Measurements from ENCODE around the gene KIAA1755.
"Not testable (repeated sequence)": the region's sequence is repeated elsewhere in the genome, so short reads cannot be mapped to it uniquely, and the experiment has no call there.

KIAA1755 gene

DNA sequence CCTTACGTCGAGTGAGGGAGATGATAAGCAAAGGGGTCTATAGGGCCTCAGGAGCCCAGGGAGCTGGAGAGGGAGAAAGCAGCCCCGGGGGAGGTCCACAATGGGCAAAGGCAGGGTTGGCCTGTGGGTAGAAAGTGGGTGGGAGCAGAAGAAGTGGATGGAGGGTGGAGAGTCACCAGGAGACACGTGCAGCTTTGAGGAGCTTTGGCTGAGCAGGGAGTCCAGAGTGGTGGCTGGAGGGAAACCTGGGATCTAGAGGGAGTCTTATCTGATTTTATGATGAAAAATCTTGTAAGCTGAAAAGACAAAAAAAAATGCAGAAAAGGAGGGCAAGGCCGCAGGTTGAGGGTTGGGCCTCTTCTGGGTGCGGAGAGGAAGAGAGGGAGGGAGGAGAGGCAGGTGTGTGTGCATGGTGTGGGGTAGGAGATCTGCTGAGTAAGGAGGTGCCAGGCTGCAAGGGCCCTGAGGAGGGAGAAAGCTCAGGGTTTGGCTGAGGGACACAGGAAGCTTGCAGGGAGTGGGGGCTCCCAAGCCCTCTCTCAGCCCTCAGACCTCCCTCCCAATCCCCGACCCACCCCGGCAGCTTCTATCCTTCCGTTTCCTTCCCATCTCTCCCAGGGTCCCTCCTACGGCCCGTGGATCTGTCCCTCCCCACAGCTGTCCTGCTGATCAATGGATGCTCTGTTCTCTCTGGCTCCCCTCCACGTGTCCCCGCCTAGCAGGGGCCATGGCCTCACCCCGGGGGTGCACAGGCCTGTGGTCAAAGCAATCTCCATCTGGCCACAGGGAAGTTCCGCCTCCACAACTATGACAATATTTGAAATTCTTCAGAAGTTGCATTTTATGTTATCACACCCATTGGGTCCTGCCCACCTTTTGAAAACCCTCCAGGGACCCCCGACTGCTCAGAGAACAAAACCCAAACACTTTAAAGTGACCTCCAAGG is 26.3 kb upstream of the KIAA1755 start:
- DNase-seq (ENCODE audit: low read depth): no peak

DNA sequence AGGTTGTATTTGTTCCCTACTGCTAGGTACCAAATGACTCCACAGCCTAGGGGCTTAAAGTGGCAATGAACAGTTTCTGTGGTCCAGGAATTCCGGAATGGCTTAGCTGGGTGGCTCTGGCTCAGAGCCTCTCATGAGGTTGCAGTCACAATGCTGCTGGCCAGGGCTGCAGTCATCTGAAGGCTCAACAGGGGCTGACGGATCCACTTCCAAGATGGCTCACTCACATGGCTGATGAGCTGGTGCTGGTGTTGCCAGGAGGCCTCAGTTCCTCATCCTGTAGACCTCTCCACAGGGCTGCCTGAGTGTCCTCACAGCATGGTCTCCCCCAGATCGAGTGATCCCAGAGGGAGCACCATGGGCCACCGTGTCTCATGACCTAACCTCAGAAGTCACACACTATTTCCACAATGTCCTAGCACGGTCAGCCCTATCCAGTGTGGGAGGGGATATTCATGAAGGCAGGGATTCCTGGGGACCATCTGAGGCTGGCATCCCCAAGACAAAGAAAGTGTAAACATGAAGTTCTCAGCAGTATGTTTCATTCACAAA is 24.4 kb upstream of the KIAA1755 start:
- DNase-seq (ENCODE audit: low read depth): no peak

DNA sequence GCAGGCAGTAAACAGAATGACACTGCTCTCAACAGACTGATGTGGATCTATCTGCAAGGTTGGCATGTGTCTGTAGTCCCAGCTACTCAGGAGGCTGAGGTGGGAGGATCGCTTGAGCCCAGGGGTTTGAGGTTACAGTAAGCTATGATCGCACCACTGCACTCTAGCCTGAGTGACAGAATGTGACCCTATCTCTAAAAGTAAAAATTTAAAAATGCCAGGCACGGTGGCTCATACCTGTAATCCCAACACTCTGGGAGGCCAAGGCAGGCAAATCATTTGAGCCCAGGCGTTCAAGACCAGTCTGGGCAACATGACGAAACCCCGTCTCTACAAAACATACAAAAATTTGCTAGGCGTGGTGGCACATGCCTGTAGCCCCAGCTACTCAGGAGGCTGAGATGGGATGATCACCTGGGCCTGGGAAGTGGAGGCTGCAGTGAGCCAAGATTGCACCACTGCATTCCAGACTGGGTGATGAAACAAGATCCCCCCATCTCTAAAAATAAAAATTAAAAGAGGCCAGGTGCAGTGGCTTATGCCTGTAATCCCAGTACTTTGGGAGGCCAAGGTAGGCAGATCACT is 23.6 kb upstream of the KIAA1755 start:
- not testable (repeated sequence) for DNase-seq (ENCODE audit: low read depth)

DNA sequence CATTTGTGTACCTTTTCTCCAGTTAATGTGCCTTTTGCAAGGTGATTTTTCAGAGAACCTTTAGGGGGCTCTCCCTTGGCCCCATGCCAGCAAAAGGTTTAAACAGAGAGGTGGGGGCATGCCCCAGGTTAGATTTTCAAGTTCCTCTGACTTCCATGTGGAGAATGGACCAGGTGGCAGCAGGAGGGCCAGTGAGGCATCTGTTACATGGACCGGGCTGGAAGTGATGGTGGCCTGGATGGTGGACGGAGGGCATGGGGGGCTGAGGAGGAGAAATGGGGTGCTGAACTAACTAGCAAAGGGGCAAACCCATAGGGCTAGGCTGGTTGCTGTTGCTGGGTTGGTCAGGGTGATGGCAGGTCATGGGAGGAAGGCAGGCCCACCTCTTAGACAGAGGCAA is 22.7 kb upstream of the KIAA1755 start:
- DNase-seq (ENCODE audit: low read depth): no peak

DNA sequence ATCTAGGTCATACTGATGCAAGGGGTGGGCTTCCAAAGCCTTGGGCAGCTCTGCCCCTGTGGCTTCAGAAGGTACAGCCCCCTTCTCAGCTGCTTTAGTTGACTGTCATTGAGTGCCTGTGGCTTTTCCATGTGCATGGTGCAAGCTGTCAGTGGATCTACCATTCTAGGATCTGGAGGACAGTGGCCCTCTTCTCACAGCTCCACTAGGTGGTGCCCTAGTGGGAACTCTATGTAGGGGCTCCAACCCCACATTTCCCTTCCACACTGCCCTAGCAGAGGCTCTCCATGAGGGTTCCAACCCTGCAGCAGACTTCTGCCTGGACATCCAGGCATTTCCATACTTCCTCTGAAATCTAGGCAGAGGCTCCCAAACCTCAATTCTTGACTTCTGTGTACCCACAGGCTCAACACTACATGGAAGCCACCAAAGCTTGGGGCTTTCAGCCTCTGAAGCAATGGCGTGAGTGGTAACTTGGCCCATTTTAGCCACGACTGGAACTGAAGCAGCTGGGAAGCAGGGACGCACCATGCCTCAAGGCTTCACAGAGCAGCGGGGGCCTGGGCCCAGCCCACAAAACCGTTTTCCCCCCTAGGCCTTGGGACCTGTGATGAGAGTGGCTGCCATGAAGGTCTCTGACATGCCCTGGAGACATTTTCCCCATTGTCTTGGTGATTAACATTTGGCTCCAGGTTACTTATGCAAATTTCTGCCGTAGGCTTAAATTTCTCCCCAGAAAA is 20.8 kb upstream of the KIAA1755 start:
- not testable (repeated sequence) for DNase-seq (ENCODE audit: low read depth)

DNA sequence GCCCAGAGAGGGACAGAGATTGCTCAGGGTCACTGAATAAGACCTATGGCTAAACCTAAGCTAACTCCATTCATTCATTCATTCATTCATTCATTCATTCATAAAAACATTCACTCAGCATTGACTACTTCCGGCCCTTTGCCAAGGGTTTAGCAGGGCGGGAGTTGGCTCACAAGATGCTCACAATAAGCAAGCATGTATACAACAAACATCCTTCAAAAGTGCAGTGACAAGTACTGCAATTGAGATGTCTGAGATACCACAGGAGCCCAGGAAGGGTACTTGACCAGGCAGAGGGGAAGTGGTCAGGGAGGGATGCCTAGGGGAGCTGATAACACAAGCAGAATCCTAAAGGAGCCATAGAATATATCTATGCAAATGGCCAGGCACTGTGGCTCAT is 18.2 kb upstream of the KIAA1755 start:
- no peak for DNase-seq (ENCODE audit: low read depth)

DNA sequence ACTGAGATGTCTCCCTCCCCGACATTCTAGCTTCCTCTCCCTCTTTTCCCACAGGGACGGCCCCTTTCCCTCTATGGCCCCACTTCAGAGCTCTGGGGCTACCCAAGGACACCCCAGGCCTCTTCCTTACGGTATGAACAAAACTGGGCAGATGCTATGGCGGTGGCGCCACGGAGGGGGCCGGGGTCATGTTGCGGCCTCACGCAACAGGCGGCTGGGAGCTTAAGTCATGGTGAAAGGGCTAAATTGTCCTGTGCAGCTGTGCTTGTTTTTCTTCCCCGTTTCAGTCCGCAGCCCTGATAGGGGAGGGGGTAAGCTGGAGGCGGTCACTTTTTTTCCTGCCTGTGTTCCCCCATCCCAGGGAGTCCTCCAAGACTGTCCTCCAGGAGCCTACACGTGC is 17.6 kb upstream of the KIAA1755 start:
- no peak for DNase-seq (ENCODE audit: low read depth)

DNA sequence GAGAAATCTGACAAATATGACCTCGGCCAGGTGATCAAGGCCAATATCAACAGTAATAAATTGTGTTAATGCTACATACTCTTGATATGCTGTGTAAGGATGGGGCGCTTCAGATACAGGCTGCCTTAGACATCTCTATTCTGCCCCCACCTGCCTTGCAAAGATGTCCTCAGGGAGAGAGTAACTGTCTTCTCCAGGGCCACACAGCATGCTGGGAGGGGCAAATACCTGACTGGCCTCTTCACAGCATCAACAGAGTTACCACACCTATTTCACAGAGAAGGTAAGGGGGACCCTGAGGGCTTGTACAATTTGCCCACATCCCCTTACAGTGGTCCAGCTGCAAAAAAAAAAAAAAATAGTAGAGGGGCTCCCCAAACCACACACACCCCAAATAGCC is 17.2 kb upstream of the KIAA1755 start:
- no peak for DNase-seq (ENCODE audit: low read depth)

DNA sequence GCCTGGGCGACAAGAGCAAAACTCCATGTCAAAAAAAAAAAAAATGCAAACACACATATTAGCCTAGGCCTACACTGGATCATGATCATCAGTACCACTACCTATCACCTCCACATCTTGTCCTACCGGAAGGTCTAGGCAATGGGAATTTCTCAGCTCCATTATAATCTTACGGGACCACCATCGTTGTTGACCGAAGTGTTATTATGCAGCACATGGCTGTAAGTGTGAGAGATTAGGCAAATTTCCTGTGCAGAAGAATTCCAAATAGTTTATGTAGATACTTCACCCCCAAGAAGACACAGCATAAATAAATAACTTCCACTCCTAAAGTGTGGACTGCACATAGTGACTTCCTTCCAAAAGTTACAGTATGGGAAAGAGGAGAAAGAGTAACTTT is 16.8 kb upstream of the KIAA1755 start:
- no peak for DNase-seq (ENCODE audit: low read depth)

DNA sequence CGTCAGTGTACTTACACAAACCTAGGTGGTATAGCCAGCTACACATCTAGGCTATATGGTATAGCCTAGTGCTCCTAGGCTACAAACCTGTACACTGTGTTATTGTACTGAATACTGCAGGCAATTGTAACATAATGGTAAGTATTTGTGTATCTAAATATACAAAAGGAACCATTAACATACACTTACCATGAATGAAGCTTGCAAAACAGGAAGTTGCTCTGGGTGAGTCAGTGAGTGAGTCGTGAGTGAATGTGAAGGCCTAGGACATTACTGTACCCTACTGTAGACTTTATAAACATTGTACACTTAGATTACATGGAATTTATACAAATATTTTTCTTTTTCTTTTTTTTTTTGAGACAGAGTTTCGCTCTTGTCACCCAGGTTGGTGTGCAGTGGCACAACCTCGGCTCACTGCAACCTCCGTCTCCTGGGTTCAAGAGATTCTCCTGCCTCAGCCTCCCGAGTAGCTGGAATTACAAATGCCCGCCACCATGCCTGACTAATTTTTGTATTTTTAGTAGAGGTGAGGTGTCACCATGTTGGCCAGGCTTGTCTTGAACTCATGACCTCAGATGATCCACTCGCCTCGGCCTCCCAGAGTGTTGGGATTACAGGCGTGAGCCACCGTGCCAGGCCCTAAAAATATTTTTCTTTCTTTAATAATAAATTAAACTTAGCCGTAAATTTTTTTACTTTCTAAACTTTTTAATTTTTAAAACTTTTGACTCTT is 15.4 kb upstream of the KIAA1755 start:
- DNase-seq (ENCODE audit: low read depth): no peak

DNA sequence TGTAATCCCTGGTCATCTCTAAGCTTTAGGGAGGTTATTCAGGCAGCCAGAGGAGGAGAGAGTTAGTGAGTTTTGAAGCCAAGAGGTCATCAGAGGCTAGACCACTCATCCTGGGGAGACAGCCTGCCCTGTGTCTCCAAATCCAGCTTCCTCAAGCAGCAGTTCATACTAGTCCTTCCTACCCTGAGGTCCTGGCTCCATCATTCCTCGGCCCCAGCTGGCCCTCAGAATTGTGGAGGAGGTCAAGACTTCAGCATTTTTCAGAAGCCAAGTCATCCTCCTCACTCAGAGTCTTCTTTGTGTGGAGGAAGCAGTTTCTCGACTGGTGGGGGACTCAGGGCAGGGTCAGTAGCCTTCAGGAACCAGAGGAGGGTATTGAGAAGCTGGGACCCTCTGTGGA is 12.4 kb upstream of the KIAA1755 start:
- DNase-seq (ENCODE audit: low read depth): no peak

DNA sequence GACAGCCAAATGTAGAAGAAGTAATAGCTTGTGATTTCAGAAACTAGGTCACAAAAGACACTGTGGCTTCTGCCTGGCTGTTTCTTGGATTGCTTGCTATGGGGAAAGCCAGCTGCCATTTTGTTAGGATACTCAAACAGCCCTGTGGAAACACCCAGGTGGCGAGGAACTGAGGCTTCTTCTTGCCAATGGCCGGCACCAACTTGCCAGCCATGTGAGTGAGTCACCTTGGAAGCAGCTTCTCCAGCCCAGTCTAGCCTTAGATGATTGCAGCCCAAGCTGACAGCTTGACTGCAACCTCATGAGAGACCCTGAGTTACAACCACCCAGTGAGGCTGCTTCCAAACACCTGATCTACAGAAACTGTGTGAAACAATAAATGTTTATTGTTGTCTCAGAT is 11.9 kb upstream of the KIAA1755 start:
- no peak for DNase-seq (ENCODE audit: low read depth)

DNA sequence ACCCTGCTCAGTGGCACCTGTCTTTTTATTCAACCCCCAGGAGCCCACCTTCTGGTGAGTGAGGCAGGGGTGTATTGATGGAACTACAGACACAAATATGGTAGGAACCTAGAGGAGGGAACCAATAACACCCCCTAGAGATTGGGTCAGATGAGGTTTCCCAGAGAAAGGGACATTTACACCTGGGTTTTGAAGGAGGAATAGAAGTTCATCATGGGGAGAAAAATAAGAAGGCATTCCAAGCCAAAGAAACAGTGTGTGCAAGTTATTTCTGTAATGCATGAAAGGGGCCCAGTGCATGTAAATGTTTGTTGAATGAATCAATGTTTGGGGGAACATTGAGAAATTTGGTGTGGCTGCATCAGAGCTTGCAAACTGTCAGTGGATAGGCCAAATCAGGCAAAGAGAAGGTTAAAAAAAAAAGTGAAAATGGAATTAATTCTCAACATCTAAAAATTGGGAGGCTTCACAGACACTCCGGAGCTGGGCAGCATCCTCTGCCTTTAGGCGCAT is 11.1 kb upstream of the KIAA1755 start:
- DNase-seq (ENCODE audit: low read depth): no peak

DNA sequence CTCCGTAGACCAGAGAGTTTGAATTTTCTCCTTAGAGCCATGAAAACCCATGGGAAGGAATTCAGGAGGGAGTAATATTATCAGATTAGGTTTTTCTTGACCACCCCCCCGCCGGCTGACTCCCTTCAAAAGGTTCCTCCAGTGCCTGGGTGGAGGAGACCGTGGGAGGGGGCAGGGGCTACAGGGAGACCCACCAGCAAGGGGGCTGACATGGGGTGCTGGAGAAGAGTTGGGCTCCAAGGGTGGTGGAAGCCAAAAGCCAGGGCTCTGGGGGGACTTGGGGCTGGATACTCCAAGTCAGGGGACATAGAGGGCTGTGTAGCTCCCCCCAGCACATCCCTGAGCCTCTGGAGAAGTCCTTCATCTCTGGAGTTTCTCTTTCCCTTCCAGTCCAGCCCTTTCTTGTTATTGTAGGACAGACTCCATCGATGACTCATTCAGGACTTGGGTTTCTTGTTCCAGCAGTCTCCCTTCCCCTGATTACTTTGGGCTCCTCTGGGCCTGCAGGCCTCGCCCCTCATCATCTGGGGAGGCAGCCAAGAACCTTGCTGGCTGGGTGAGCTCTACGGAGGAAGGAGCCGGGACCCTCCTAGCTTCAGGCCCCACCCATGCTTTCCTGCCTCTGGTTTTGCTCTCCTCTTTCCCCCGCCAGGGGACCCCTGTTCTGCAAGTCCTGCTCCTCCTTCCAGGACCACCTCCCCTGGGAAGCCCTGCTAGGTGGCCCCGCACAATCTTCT is 10.5 kb upstream of the KIAA1755 start:
- DNase-seq (ENCODE audit: low read depth): no peak

DNA sequence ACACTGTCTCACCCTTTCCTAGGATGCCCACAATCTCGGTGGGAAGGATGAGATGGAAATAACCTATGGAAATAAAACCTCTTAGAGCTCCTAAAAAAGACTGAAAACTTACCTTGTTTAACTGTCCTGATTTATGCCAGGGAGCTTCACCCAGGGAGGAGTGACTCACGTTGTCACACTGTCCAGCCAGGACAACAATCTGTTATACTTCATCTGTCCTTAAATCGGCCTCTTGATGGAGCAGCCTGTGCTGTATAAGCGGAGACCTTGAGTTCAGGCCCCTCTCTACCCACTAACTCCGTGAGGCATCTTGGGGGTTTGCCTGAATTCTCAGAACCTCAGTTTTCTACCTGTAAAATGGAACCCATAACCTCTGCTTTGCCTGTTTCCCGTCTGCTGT is 9.2 kb upstream of the KIAA1755 start:
- no peak for DNase-seq (ENCODE audit: low read depth)

DNA sequence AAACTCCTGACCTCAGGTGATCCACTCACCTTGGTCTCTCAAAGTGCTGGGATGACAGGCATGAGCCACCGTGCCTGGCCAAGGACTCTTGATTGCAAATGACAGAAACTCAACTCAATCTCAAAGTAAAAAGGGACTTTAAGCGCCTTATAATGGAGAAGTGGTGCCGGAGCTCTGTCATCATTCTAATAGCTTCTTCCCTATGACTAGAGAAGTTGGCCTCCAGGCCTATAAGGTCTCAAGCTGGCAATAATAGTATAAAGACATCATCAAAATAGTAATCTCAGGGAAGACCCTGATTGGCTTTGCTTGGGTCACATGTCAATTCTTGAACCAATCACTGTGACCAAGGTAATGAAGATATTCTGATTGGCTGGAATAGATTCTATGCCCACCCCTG is 8.5 kb upstream of the KIAA1755 start:
- DNase-seq (ENCODE audit: low read depth): no peak

DNA sequence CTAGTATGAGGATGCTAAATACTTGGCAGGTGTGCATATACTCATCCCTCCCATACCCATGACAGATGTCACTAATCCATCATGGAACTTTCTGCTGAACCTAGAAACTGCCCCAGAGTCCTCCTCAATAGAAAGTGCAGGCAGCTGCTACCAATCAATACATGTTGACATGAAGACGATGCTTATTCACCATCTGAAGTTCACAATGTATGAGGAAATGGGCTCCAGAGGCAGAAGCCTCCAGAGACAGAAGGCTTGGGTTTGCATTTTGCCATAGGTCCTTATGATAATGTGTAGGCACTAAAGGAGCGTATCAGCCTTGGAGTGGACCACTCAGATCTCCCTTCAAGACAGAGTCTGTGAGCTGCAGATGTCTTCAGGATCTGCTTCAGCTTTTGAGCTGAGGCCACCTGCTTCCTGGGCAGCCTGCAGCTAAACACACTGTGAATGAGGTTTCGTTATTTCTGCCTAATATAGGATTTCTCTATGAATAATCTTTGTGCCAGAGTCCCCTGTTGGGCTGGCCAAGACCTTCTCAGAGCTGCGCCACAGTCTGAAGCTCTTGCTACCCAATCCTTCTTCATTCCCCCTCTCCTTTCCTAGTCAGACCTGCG is 7.5 kb upstream of the KIAA1755 start:
- DNase-seq (ENCODE audit: low read depth): no peak

DNA sequence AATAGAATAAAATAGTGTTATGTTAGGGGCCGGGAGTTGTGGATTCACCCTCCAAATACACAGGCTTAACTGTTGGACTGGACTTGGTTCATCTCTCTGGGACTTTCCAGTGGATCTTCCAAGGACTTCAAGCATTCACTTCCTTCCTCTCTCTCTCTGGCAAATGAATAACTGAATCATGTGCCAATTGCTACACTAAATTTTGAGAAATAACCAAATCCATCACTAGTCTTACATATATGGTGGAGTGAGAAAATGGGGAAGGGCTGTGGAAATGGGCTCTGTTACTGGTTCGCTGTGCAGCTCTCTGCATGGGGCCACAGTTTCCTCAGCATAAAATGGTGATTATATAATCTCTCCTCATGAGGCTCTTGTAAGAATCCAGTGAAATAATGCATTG is 6.8 kb upstream of the KIAA1755 start:
- DNase-seq (ENCODE audit: low read depth): no peak

DNA sequence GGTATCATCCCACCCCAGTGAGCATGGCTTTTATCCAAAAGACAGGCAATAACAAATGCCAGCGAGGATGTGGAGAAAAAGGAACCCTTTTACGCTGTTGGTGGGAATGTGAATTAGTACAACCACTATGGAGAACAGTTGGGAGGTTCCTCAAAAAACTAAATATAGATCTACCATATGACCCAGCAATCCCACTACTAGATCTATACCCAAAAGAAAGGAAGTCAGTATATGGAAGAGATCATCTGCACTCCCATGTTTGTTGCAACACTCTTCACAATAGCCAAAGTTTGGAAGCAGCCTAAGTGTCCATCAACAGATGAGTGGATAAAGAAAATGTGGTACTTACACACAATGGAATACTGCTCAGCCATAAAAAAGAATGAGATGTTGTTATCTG is 5.9 kb upstream of the KIAA1755 start:
- DNase-seq (ENCODE audit: low read depth): no peak

DNA sequence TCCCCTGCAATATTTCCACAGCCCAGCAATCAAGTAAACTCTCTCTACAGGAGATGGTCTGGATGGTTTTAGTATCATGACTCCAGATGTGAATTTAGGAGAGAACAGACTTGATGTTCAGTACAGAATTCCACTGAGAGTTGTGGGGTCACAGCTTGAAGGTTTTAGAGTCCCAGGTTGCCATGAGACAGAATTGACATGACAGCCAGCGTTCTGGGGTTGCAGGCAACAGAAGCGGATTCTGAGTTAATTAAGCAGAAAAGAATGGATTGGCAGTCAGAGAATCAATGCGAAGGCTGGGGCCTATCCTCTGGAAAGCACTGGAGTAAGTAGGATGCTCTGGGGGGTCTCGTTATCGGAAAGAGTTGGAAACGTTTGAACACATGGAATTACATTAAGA is 2.4 kb upstream of the KIAA1755 start:
- DNase-seq (ENCODE audit: low read depth): no peak

DNA sequence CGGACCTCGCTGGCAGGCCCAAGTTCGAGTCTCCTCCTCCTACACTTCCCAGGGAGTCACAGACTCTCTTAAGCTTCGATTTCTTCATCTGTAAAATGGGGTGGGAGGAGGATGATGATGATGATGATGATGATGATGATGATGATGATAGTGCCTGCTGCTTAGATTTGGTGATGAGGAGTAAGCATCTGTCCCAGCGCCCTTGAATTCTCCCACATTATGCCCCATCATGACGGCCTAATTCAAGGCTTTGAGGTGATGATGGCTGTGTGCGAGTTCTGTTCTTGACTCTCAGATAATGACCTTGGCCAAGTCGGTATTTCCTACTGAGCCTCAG is 487 bp upstream of the KIAA1755 start:
- no peak for DNase-seq (ENCODE audit: low read depth)

Data from T follicular helper cell (primary cell).